H1 (cell line): ENCODE data around the gene PHLDB3. TPM values are rescaled to one million over a fixed set of nuclear protein-coding genes. Genes with fewer than 3 reads are reported as not detected.

Experiments
- RXRA ChIP-seq: IDR thresholded peaks from 2 replicates; pipeline ENCODE4 v1.6.1; 2011; ENCODE audit warnings: low read depth, mild to moderate bottlenecking, low read length, moderate library complexity; ENCODE audit not compliant: insufficient read depth
- YY1 ChIP-seq: IDR thresholded peaks from 2 replicates; pipeline ENCODE4 v1.6.1; 2011; ENCODE audit warnings: low read depth, mild to moderate bottlenecking, low read length
- polyA plus RNA-seq, 7 experiments: library from polyadenylated mRNA; depleted of rRNA in 3 of 7; stranded (reverse) in 5 of 7; unstranded in 2 of 7; fragments of >200 nt in 5 of 7; fragments of 200-250 nt in 2 of 7; gene quantifications; 1 replicate in 5 of 7; 2 replicates in 1 of 7; 4 replicates in 1 of 7; pipeline versions ENCODE4 v1.2.1 to v1.2.3, GENCODE V29; 2011 to 2013; ENCODE audit warnings: missing spikeins in 2 of 7, mixed read lengths in 2 of 7
- total RNA-seq: library from RNA; stranded (reverse); fragmentation: NEBNext Ultra II Directional; extraction: Animal tissue kit (Norgen Biotek cat#: 25700); gene quantifications from 2 replicates; pipeline ENCODE4 v1.2.1, GENCODE V29; 2021

The PHLDB3 gene
- total and polyA plus RNA-seq, 2 of the 8 experiments (the other 6 are each of a cell fraction or from before 2014, with no cell fraction given), result 4.0 to 8.5 TPM

- TF ChIP-seq YY1 (no peak), RXRA (no peak)
These were observed 57.6 kb downstream of the PHLDB3 start (continued) for GRCh38 chr19:43446746-43447489.
